Calu3 (cell line): ENCODE data around the gene EXOC7. TPM values are rescaled to one million over a fixed set of nuclear protein-coding genes. Genes with fewer than 3 reads are reported as not detected.

Experiments
- BruUV-seq: library from RNA; stranded (reverse); fragments of 400-500 nt; replicated peaks from 2 replicates; lab custom pipeline; 2021; lab: Mats Ljungman, UMichigan
- CTCF ChIA-PET: fragments of 300-600 bp; sonication (Branson Sonifier 250); formaldehyde crosslinking; loops from one replicate; lab custom pipeline; 2022; ENCODE audit warnings: antibody characterized with exemption; lab: Charles Lee
- DNase-seq: peaks from one replicate; pipeline ENCODE4 v3.0.0; 2022
- H3K27ac Mint-ChIP-seq: one replicate; pipeline ENCODE4 v1.8.0; 2022; ENCODE audit warnings: mixed read lengths; ENCODE audit not compliant: unreplicated experiment
- H3K27me3 Mint-ChIP-seq: one replicate; pipeline ENCODE4 v1.8.0; 2022; ENCODE audit warnings: mixed read lengths; ENCODE audit not compliant: unreplicated experiment
- H3K36me3 Mint-ChIP-seq: one replicate; pipeline ENCODE4 v1.8.0; 2022; ENCODE audit warnings: mild to moderate bottlenecking, moderate library complexity, mixed read lengths; ENCODE audit not compliant: insufficient read depth, unreplicated experiment
- H3K4me1 Mint-ChIP-seq: one replicate; pipeline ENCODE4 v1.8.0; 2022; ENCODE audit warnings: mild to moderate bottlenecking, low read depth, mixed read lengths; ENCODE audit not compliant: unreplicated experiment
- H3K4me3 Mint-ChIP-seq: one replicate; pipeline ENCODE4 v1.8.0; 2022; ENCODE audit warnings: mild to moderate bottlenecking, low read depth, moderate library complexity, mixed read lengths; ENCODE audit not compliant: unreplicated experiment
- H3K9me3 Mint-ChIP-seq: one replicate; pipeline ENCODE4 v1.8.0; 2022; ENCODE audit warnings: low read depth, mixed read lengths; ENCODE audit not compliant: unreplicated experiment
- intact Hi-C: fragments of 100-400 bp; cut with micrococcal nuclease; formaldehyde crosslinking; loops from one replicate; pipeline ENCODE4 v1.10.0; 2022; ENCODE audit not compliant: unreplicated experiment
- total RNA-seq: library from RNA; stranded (reverse); gene quantifications from 2 replicates; pipeline ENCODE4 v1.2.3, GENCODE V29; 2022
- TF ChIP-seq, protein P1 (sequence below): fragments of 200-600 bp; IDR thresholded peaks from one replicate; pipeline ENCODE4 v1.8.0; 2022; ENCODE audit warnings: antibody characterized with exemption; ENCODE audit not compliant: unreplicated experiment

Gene EXOC7
- total RNA-seq, 1 experiment from 2014 or later = 122 TPM

DNA sequence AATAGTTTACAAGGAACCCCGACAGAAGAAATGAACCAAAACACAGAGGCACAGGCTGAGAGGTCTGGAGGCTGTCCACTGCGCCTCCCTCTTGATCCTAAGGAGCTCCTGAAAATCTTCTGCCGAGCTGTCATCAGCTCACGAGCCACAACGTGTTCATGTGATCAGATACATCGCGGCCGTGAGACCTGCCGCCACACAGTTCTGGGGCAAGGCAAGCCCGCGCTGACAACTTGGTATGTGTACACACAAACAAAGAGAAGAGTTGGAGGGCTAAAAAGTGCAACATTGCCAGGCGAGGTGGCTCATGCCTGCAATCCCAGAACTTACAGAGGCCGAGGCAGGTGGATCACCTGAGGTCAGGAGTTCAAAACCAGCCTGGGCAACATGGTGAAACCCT is 7.6 kb downstream of the EXOC7 start:
- Mint-ChIP-seq H3K4me1 (no peaks in the 10 kb centered on the region), H3K36me3 (peaks cover 51% of the 10 kb centered on the region), H3K27ac (no peak overlapping the region), H3K27me3 (no peaks in the 10 kb centered on the region), H3K4me3 (no peak overlapping the region), H3K9me3 (no peaks in the 10 kb centered on the region)
- CTCF ChIA-PET = interaction anchor here (0.8 kb wide), 1 partner anchor 184 kb away, joined by 3 read pairs; no protein-coding TSS in a partner anchor
- no TSS peak for BruUV-seq
- no peak for DNase-seq
- TF ChIP-seq, protein P1, sequence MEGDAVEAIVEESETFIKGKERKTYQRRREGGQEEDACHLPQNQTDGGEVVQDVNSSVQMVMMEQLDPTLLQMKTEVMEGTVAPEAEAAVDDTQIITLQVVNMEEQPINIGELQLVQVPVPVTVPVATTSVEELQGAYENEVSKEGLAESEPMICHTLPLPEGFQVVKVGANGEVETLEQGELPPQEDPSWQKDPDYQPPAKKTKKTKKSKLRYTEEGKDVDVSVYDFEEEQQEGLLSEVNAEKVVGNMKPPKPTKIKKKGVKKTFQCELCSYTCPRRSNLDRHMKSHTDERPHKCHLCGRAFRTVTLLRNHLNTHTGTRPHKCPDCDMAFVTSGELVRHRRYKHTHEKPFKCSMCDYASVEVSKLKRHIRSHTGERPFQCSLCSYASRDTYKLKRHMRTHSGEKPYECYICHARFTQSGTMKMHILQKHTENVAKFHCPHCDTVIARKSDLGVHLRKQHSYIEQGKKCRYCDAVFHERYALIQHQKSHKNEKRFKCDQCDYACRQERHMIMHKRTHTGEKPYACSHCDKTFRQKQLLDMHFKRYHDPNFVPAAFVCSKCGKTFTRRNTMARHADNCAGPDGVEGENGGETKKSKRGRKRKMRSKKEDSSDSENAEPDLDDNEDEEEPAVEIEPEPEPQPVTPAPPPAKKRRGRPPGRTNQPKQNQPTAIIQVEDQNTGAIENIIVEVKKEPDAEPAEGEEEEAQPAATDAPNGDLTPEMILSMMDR = no peak
- intact Hi-C loops = no loop called here

DNA sequence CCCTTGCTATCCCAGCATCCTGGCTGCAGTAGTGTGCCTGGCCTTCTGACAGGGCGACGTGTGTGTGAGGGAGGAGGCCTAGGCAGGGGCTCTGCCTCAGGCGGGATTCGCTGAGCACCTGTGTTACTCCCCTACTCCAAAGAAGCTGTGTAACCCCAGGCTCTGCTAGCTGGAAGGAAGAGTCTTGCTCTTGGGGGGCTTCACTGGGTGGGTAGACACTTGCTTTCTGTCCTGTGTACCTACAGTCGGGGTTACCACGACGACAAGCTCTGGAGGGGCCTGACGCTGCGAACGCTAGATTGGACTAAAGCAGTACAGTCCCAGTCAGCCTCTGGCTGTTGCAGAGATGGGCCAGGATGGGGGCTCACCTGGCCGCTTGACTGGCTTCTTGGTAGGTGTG is 9.5 kb downstream of the EXOC7 start:
- Mint-ChIP-seq H3K27me3 (no peaks in the 10 kb centered on the region), H3K4me1 (no peaks in the 10 kb centered on the region), H3K36me3 (peaks cover 40% of the 10 kb centered on the region), H3K9me3 (no peaks in the 10 kb centered on the region), H3K4me3 (no peak overlapping the region), H3K27ac (no peak overlapping the region)
- DNase-seq = no peak
- CTCF ChIA-PET = no interaction called here
- BruUV-seq = no TSS peak
- TF ChIP-seq, protein P1 = no peak
- intact Hi-C loops = no loop called here

DNA sequence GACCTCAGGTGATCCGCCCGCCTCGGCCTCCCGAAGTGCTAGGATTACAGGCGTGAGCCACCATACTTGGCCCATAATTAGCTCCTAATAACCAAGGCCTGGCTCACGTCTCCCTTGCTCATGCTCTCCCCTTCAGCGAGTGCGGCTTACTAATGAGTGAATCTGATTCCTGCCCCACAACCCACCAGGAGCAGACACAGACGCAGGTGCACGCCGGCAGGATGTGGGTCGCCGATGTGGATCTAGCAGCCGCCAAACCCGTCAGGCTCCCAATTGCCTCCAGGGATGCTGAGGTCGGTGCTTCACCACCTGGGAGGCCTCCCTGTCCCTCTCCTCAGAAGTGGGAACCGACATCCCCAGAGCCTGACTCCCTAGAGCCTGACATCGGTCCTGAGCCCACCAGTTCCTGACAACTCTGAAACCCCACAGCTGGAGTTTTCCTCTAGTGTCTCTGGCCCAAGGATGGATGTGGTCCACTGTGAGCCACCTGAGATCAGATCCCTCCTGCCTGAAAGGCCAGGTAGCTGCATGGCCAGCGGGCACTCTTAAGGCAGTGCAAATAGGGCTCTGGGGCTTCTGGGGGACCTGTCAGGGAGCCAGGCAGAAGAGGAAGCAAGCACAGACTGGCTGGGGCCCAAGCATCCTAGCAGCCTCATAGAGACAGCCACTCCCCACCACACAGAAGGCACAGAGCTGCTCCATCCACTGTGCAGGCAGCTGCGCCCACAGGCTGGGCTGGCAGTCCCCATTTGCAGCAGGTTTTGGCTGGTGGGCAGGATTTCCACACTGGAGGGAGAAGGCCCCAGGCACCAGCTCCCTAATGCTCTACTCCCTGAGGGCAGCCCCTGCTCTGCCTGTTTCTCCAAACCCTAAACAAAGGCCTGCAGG is 10.8 kb downstream of the EXOC7 start:
- BruUV-seq = no TSS peak
- CTCF ChIA-PET = interaction anchor here (0.7 kb wide), 1 partner anchor 316 kb away, joined by 6 read pairs; no protein-coding TSS in a partner anchor
- H3K27me3 Mint-ChIP-seq = no peaks in the 10 kb centered on the region
- H3K36me3 Mint-ChIP-seq = peaks cover 31% of the 10 kb centered on the region
- TF ChIP-seq, protein P1 = no peak
- no peak overlapping the region for H3K4me3 Mint-ChIP-seq
- intact Hi-C loops = no loop called here
- no peaks in the 10 kb centered on the region for H3K9me3 Mint-ChIP-seq
- DNase-seq = no peak
- no peaks in the 10 kb centered on the region for H3K4me1 Mint-ChIP-seq
- no peak overlapping the region for H3K27ac Mint-ChIP-seq

DNA sequence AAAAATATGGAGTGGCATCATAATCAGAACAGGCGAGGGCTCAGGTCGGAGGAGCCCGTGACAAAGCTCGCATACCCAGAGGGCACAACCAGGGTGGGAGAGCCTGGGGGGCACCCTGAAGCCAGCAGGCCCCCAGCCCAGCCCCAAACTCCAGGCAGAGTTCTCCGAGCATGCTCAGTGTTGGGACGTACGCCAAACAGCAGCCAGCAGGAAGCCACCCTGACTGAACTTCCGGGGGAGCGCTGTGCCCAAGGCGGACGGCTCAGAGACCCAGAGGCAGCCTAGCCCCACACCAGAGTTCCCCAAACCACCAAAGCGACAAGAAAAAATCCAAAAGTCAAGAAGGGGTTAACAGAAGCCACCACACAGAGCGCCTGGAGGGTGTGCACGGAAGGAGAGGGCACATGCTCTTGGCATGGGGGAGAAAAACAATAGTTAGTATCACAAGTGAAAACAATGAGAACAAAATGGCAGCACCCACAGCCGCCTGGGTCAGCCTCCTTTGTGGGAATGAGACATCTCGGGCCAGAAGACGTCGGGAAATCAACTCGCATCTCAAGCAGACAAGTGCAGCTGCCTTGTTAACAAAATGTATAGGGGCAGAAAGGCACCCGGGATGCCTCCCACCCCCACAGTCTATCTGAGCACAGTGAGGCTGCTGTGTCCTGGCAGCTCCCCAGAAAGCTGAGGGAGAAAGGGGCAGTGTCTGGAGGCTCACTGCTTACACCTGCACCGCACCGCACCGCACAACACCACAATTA is 11.9 kb downstream of the EXOC7 start:
- Mint-ChIP-seq H3K4me3 (no peak overlapping the region), H3K4me1 (no peaks in the 10 kb centered on the region), H3K36me3 (peaks cover 22% of the 10 kb centered on the region), H3K27me3 (no peaks in the 10 kb centered on the region), H3K27ac (no peak overlapping the region), H3K9me3 (no peaks in the 10 kb centered on the region)
- intact Hi-C loops = no loop called here
- BruUV-seq = no TSS peak
- TF ChIP-seq, protein P1 = no peak
- DNase-seq = no peak
- CTCF ChIA-PET = interaction anchor here (0.7 kb wide), 1 partner anchor 317 kb away, joined by 6 read pairs; no protein-coding TSS in a partner anchor
